CD1c-positive myeloid dendritic cell (primary cell): ENCODE results near the gene BMAL1.

Experiments
- DNase-seq: peaks from one replicate; pipeline ENCODE4 v3.0.0-alpha.2; 2016; ENCODE audit errors: extremely low spot score

BMAL1 gene

DNA sequence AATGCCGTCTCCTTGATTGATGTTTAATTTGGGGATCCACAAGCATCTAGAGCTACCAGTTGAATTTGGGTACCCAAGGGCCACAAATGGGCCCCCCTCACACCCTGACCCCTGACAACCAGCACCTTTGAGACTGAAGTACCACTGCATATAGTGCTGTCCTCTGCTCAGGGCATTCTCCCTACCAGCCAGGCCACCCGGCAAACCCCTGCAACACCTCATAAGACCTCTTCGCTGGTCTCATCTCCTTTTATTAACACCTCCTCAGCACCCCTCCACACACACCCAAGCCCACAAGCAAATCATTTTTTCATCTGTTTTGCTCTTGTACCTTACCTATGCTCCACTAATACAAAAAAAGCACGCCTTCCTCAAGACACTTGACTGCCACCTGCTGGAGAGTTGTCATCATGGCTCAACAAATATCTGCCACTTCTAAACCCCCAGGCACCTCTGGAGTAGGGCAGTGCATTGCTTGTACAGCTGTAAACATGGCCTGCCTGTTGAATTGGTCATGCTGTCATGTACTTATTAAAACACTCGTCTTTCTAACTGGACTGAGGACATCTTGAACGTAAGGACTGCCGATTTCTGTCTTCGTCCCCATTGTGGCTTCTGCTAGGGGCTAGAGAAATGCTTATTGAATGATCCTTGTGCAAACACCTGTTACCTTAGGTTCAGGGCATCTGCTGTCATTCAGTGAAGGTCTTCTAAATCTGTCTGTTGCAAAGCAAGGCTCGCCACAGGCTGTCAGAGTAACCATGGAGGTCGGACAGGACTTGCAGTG lies 66.5 kb downstream of the BMAL1 start:
- peak; percentile 79 for DNase-seq

DNA sequence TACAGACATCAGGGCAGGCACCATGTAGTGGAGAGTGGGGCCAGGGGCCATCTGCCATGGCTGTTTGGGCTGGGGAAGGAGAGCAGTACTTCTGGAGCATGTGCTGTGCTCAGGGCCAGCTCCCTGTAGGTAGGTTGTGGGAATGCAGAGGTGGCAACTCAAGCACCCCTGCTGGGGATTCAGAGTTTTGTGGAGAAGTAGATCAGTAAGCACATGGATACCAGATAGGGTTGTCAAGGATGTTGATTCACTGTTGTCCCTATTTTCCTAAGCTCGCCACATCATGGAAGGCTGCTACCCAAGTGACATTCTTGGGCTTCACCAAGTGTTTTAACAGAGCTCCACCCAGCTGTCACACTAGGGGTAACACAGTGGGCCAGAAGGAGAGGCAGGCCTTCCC lies 67.2 kb downstream of the BMAL1 start:
- DNase-seq: no peak

DNA sequence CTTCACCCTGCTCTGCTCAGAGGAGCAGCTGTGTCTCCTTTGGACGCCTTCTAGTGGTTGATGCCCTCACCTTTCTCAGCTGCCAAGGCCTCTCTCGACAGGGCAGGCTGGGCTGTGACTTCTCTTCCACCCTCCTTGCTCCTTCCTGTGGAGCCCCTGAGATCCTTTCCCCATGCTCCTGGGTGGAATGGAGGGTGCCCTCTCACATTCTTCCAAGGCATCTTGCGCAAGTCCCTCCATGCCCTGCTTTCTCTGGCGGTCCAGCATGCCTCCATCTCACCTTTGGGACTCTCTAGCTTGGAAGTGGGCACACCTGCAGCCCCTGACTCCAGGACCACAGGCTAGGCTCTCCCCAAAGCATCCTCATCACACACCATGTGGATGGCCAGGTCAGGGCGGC lies 68.9 kb downstream of the BMAL1 start:
- no peak for DNase-seq

- DNase-seq: no peak
These were observed 70.3 kb downstream of the BMAL1 start for GRCh38 chr11:13347901-13348300.

DNA sequence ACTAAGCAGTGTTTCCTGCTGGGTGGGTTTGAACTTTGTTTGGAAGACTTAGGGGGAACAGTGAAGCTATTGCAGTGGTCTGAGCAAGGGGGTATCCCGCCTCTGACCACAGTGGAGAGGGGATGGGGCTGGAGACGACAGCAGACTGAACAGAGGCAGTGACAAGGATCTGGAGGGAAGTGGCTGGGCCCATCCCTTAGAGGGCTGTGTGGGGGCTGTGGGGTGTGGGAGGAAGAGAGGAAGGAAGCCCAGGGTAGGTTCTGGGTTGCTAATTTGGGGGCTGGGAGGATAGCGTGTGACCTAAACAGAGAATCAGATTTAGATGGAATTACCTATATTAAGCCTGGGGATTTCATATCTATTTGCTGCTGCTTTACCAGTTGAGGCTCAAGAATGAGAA lies 70.7 kb downstream of the BMAL1 start:
- DNase-seq: peak; percentile 51

- DNase-seq: no peak
These were observed 71.5 kb downstream of the BMAL1 start for GRCh38 chr11:13349046-13349445.

- no peak for DNase-seq
These were observed 72.0 kb downstream of the BMAL1 start for GRCh38 chr11:13349581-13349980.

- DNase-seq: no peak
These were observed 75.1 kb downstream of the BMAL1 start for GRCh38 chr11:13352711-13353110.

DNA sequence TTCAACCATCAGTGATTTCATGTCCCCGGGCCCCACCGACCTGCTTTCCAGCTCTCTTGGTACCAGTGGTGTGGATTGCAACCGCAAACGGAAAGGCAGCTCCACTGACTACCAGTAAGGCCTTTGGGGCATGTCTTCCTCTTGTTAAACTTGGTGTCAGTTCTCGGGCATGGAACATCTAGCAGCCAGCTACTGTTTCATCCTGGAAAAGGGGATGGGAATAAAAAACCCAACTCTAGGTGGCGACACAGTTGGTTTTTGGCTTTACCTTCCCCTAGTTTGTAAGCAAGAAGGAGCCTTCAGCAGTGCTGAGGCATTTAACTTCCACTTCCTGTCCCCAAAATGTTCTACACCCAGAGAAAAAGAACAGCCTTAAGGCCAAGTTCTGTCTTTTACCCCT lies 76.7 kb downstream of the BMAL1 start:
- DNase-seq: no peak

DNA sequence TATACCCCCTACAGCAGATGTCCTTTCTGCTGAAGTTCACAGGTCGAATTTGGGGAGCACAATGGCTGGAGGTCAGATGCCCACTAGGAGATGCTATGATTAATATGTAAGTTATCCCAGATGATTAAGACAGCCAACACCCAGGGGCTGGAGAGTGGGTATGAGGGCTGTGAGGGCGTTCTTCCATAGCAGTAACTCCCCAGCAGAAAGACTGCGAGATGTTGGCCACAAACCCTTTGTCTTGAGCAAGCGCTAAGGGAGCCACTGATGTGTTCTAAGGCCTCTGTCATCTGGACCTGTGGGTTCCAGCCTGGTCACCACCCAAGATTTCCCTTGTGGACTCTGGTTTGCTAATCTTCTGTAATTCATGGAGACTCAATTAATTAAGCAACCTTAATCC lies 77.6 kb downstream of the BMAL1 start:
- DNase-seq: no peak

GRCh38 chr11:13357232-13357631 lies 79.6 kb downstream of the BMAL1 start:
- DNase-seq: no peak

GRCh38 chr11:13358596-13359270 lies 81.1 kb downstream of the BMAL1 start:
- DNase-seq: no peak

GRCh38 chr11:13362596-13363109 lies 85.1 kb downstream of the BMAL1 start:
- DNase-seq: no peak

- no peak for DNase-seq
These were observed 86.8 kb downstream of the BMAL1 start for GRCh38 chr11:13364388-13364787.

DNA sequence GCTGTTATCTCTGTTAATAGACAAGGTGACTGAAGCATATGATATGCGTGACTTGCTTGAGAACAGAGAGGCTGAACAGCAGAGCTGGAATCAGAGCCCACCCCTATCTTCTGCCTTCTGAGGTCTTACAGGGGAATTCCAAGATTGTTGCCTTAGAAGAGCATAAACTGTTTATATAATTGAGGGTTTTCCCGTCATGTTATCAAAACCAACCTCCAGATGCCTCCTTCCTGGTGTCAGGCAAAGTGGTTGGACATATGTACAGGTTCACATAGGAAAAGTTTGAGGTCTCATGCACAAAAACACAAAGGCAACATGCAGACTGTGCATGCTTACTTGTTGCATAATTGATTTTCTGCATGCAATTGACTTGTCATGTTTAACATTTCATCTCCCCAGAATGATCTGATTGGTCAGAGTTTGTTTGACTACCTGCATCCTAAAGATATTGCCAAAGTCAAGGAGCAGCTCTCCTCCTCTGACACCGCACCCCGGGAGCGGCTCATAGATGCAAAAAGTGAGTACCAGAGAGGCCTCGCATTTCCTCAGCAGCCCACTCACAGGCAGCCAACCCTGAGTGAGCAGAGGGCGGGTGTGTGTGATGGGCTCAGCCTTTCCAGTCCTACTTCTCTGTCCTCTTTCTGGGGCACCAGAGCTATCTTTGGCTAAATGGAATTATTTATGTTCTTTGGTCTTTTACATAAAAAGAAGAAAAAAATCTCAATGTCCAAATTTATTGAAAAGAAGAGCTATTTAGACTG lies 88.9 kb downstream of the BMAL1 start:
- no peak for DNase-seq

DNA sequence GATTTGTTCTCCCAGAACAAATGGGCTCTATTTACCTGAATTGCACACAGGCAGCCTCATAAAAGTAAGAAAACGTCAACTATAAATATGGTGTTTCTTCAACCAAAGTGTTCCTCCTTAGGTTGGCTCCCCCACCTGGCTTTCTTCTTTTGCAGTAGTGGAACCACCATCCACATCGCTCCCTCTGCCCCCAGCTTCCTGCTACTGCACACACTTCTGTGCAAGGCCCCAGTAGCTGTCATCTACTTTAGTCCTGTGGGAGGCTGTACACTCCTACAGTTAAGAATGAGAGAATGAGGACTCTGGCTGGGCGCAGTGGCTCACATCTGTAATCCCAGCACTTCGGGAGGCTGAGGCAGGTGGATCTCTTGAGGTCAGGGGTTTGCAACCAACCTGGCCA lies 89.5 kb downstream of the BMAL1 start:
- DNase-seq: no peak

GRCh38 chr11:13368041-13368446 lies 90.5 kb downstream of the BMAL1 start:
- no peak for DNase-seq

- DNase-seq: no peak
These were observed 95.6 kb downstream of the BMAL1 start for GRCh38 chr11:13373216-13373615.

DNA sequence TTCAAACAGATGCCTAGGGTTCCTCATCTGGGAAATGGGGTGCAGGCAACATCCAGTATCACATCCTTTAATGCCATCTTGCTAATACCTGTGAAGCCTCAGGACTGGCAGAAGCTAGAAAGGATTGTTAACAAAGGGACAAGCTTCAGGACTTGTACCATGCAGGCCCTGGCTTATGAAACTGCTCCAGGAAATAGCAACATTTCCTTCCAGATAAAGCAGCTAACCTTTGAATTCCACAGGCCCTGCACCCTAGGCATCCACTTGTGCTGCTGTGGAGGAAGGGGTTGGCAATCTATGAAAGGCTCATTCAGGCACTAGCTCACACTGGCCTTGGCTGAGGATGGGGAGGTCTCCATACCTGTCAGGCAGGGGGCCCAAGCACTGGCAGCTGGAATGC lies 98.2 kb downstream of the BMAL1 start:
- DNase-seq: no peak

- no peak for DNase-seq
These were observed 98.8 kb downstream of the BMAL1 start for GRCh38 chr11:13376402-13376801.

DNA sequence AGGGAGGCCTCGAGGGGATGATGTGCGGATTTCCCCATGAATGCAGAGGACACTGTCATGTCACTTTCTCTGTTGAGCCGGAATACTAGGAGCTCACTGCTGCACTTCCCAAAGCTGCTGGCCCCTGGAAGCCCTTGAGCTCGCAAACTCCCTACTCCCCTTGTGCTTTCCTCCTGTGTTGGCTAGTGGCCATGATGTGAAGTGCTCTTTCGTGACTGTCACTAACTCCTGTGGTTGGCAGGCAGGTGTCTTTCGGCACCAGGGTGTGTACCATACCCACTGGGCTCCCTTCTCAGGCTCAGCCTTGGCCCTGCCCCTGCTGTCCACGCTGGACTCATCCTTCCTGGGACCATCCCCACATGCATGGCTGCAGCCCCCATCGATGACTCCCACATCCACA lies 99.2 kb downstream of the BMAL1 start:
- no peak for DNase-seq

DNA sequence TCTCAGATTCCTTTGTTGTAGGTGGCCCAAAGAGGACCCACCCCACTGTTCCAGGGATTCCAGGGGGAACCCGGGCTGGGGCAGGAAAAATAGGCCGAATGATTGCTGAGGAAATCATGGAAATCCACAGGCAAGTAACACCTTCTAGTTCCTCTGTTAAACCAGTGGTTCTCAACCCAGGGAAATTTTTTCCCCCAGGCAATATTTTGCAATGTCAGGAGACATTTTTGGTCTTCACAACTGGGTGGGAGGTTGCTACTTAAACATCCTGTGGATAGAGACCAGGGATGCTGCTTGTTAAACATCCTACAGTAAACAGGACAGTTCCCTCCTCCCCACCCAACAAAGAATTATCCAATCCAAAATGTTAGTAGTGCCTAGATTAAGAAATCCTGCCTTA lies 100.7 kb downstream of the BMAL1 start:
- DNase-seq: no peak

DNA sequence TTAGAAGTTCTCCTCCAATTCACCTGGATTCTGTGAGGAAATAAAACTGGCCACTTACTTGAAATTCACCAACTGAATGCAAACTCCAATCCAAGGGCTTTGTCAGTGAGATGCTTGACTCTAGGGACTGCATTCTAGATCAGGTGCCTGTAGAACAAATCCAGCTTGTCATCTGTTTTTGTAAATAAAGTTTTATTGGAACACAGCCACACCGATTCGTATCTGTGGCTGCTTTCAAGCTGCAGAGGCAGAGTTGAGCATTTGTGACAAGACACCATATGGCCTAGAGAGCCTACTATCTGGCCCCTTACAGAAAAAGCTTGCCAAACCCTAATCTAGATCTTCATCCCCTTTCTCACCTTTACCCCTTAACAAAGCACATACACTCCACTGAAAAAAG lies 103.1 kb downstream of the BMAL1 start:
- DNase-seq: no peak
